Mucosa of gallbladder (tissue), 1 donor: ENCODE data around the gene GNB4. TPM values are rescaled to one million over a fixed set of nuclear protein-coding genes. Genes with fewer than 3 reads are reported as not detected.

Experiments
- DNase-seq: peaks from one replicate; pipeline ENCODE4 v3.0.0-alpha.2; 2020; ENCODE audit warnings: low spot score
- total RNA-seq: library from RNA; stranded (reverse); gene quantifications from one replicate; pipeline ENCODE4 v1.2.1, GENCODE V29; 2021
- donor health status: DM: no; HTN: no; CAD: no.

Gene GNB4
- total RNA-seq, 1 donor from 2014 or later: 14.5 TPM

DNA sequence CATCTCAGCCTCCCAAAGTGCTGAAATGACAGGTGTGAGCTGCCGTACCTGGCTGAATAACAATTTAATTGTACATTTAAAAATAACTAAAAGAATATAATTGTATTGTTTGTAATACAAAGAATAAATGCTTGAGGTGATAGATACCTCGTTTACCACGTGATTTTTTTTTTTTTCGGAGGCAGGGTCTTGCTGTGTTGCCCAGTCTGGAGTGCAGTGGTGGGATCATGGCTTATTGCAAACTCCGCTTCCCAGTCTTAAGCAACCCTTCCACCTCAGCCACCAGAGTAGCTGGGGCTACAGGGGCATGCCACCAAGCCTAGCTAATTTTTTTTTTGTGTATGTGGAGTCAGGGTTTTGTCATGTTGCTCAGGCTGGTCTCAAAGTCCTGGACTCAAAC lies 87.9 kb downstream of the GNB4 start:
- DNase-seq: no peak

DNA sequence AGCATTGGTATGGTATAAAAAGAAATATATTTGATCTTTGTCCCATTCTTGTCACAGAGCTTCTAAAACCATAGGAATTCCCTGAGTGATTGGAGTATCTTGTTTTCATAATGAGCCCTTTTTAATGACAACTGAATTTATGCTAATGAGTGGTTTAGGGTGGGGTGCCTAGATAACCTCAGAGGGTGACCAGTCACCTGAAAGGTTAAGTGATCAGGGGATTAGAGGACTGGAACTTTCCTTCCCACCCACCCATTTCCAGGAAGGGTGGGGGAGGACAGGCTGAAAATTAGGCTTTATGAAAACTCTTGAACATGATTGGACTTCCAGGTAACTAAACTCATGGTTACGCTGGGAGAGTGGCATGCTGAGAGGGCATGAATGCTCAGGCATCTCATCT lies 95.3 kb downstream of the GNB4 start:
- DNase-seq: no peak

GRCh38 chr3:179348325-179349013 lies 102.8 kb downstream of the GNB4 start:
- no peak for DNase-seq

DNA sequence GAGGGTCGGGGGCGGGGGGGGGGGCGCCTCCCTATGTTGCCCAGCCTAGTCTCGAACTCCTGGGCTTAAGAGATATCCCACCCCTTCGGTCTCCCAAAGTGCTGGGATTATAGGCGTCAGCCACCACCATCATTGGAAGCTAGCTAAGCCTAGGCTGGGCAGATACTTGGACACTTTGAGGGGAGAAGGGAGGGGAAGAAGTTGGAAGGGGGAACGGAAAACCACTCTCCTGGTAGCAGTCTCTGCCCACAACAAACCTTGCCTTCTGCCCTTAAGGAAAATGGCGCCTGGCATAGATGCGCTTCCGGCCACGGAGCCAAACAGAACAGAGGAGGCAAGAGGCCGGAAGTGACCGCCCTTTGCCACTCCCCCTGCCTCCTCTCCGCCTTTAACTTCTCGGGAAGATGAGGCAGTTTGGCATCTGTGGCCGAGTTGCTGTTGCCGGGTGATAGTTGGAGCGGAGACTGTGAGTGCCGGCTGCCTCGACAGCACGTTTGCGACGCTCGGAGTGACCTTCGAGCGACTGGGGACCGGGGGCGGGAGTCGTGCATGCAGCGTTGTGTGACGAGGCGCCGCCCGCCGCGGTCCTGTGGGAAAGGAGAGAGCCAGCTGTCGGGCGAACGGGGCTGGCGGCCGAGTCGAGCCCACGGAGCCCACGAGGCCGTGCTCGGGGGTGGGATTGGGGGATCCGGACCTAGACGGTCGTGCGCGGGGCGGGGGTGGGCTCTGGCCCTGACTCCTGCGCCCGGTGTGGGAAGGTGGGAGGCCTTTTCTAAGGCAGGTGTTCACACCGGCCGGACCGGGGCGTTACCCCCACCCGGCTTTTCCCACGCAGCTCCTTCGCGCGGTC lies 103.7 kb downstream of the GNB4 start, which contains the start of gene MFN1:
MFN1 (plus strand) TSS at position 365 of the 850 bp plus-strand sequence. CDS start 1,143 bp downstream, outside the sequence.
- peak; percentile 95 for DNase-seq

Other genes starting within 250 kb of the GNB4 start
- 3.1 TPM for gene KCNMB3, start 200.4 kb downstream of the GNB4 start, total RNA-seq
- 23.9 TPM for gene ZNF639, start 128.4 kb downstream of the GNB4 start, total RNA-seq
- gene MFN1, start 103.8 kb downstream of the GNB4 start, total RNA-seq: 43.3 TPM
- gene ACTL6A, start 111.5 kb upstream of the GNB4 start, total RNA-seq: 25.6 TPM
- gene MRPL47, start 153.2 kb upstream of the GNB4 start, total RNA-seq: 22.4 TPM
- 103 TPM for gene NDUFB5, start 153.3 kb upstream of the GNB4 start, total RNA-seq
- gene USP13, start 201.6 kb upstream of the GNB4 start, total RNA-seq: 9.4 TPM